Measurements from ENCODE around the gene PECR.
A peak's percentile ranks its signal among the peaks of the same experiment; 100 is the strongest.

The PECR gene

DNA sequence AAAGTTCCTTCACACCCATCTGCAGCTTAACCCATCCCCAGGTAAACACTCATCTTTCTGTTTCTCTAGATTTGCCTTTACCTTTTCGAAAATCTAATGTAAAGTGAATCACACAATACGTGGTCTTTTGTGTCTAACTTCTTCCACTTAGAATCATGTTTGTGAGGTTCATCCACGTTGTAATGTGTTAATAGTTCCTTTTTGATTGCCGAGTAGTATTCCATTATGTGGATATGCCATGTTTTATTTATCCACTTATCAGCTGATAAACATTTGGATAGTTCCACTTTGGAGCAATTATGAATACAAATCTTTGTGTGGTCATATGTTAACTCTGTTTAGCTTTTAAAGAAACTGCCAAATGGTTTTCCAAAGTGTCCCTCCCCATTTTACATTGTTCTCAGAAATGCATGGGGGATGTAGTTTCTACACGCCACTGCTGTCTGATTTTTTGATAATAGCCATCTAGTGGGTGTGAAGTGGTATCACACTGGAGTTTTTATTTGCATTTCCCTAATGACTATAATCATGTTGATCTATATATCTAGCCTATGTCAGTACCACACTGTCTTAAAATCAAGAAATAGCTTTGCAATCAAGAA, 22.3 kb downstream of the PECR start:
- TF ChIP-seq, protein P1, sequence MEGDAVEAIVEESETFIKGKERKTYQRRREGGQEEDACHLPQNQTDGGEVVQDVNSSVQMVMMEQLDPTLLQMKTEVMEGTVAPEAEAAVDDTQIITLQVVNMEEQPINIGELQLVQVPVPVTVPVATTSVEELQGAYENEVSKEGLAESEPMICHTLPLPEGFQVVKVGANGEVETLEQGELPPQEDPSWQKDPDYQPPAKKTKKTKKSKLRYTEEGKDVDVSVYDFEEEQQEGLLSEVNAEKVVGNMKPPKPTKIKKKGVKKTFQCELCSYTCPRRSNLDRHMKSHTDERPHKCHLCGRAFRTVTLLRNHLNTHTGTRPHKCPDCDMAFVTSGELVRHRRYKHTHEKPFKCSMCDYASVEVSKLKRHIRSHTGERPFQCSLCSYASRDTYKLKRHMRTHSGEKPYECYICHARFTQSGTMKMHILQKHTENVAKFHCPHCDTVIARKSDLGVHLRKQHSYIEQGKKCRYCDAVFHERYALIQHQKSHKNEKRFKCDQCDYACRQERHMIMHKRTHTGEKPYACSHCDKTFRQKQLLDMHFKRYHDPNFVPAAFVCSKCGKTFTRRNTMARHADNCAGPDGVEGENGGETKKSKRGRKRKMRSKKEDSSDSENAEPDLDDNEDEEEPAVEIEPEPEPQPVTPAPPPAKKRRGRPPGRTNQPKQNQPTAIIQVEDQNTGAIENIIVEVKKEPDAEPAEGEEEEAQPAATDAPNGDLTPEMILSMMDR (IDR thresholded peaks at IDR 0.05), result no peak
- Histone ChIP-seq H3K4me3 (no peak overlapping the region), H3K27ac (no peak overlapping the region)
- DNase-seq (ENCODE audit: low spot score), result no peak

DNA sequence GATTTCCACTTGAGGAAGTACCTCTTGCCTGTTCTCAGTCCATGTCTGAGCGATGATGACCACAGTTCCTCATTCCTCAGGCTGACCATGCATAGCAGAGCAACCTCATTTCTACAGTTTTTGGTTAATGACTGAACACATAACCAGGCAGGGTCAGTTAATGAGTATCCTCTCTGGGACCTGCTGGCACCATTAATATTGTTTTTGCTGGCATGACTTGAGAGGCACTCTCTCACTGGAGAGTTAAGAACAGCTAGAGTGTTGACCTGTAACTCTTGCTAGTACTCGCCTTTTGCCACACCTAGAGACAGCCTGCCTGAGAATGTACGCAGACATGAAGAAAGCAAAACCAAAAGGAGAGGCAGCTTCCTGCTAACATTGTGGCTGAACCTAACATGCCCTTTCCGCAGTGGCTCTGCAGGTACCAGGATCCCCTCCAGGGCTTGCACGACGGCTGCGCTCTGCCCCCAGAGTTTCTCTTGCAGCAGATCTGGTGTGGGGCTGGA, 23.9 kb downstream of the PECR start:
- peak overlapping the region; percentile 20 for H3K4me3 ChIP-seq
- no peak for DNase-seq (ENCODE audit: low spot score)
- H3K27ac ChIP-seq, result no peak overlapping the region
- TF ChIP-seq, protein P1 (IDR thresholded peaks at IDR 0.05), result no peak

DNA sequence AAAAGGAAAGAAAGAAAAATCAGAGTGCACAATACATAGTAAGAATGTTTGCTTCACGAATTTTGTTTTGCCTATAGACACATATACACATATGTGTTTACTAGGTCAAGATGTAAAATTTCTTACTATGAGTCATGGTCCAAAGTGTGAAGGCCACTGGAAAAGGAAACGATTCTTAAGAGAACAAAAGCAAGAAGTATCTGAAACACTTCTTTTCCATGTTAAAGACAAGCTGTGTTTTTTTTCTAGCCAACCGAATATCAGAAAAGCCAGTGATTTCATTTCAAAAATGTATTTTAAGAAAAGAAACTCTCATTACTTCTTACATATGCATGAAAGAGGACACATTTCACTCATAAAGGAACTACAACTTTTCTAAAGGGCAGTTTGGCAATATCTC, 24.9 kb downstream of the PECR start:
- Histone ChIP-seq H3K27ac (no peak overlapping the region), H3K4me3 (no peak overlapping the region)
- no peak for DNase-seq (ENCODE audit: low spot score)
- TF ChIP-seq, protein P1 (IDR thresholded peaks at IDR 0.05), result no peak

DNA sequence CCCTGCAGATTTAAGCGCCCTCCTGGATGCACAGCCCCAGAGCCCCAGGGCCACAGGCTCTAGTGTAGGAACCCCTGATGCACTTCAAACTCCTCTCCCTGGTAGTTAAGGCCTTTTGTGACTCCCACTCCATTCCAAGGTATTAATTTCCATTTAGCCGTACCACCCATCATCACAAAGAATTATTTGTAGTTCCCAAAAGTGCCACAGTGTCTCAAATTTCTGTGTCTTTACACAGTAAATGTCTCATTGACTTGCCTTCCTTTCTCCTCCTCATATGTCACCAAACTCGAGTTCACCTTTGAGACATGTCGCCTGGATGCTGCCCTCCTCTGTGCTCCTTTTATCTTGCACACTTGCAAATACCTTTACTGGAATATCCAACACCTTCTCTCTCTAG, 25.9 kb downstream of the PECR start:
- TF ChIP-seq, protein P1 (IDR thresholded peaks at IDR 0.05), result no peak
- Histone ChIP-seq H3K4me3 (no peak overlapping the region), H3K27ac (no peak overlapping the region)
- DNase-seq (ENCODE audit: low spot score), result no peak

DNA sequence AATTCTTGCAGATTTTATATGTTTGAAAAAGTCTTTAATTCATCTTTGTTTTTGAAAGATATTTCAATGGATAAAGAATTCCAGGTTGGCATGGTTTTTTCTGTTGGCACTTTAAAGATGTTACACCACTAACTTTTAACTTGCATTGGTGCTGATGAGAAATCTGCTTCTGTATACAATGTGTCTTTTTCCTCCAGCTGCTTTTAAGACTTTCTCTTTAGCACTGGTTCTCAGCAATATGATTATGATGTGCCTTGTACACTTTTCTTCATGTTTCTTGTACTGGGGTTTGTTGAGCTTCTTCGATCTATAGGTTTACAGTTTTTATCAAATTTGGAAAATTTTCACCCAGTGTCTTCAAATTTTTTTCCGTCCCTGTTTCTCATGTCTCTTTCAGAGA, 29.2 kb downstream of the PECR start:
- Histone ChIP-seq H3K4me3 (no peak overlapping the region), H3K27ac (no peak overlapping the region)
- TF ChIP-seq, protein P1 (IDR thresholded peaks at IDR 0.05), result no peak
- DNase-seq (ENCODE audit: low spot score), result no peak

DNA sequence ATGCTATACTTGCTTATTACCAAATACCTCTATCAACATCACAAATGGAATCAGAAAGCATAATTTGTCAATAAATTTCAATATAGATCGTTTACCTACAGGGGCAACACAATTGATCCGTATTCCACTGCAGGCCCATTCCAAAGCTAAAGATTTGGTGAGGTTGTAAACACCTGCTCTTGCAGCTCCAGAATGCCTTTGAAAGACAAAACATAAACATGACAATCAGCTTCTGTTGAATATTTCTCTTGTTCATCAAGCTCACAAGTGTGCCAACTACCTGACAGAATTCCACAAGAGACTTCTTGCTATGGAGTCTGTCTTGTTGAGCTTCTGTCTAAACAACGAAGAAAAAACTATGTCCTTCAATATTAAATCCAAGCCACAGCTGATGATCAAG, 30.3 kb downstream of the PECR start:
- TF ChIP-seq, protein P1 (IDR thresholded peaks at IDR 0.05), result no peak
- Histone ChIP-seq H3K27ac (no peak overlapping the region), H3K4me3 (no peak overlapping the region)
- DNase-seq (ENCODE audit: low spot score), result no peak

DNA sequence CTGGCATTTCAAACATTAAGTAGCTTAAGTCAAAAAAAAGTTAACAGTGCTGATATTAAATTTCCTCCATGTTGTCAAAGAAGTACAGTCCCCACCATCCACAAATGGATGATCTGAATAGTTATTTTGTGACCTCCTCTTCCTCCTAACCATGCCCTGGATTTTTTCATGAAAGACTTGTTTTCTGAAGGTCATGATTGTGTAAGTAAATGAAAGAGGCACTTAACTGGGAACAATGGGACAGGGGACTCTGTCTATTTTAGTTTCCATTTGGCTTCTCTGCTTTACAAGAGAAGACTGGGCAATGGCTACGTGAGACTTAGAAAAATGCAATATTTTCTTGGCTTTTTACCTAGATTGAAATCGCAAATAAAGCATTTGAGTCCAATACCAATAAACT, 32.2 kb downstream of the PECR start:
- TF ChIP-seq, protein P1 (IDR thresholded peaks at IDR 0.05), result no peak

More for the DNA sequence above, 32.2 kb downstream of the PECR start:
- no peak for DNase-seq (ENCODE audit: low spot score)
- Histone ChIP-seq H3K27ac (no peak overlapping the region), H3K4me3 (no peak overlapping the region)

All from coronary artery (tissue), 2 donors.